Measurements from ENCODE around the gene ZNF417. TPM values are rescaled to one million over a fixed set of nuclear protein-coding genes. Genes with fewer than 3 reads are reported as not detected.

The ZNF417 gene
- total RNA-seq, 1 donor from 2014 or later, result 16.7 TPM

DNA sequence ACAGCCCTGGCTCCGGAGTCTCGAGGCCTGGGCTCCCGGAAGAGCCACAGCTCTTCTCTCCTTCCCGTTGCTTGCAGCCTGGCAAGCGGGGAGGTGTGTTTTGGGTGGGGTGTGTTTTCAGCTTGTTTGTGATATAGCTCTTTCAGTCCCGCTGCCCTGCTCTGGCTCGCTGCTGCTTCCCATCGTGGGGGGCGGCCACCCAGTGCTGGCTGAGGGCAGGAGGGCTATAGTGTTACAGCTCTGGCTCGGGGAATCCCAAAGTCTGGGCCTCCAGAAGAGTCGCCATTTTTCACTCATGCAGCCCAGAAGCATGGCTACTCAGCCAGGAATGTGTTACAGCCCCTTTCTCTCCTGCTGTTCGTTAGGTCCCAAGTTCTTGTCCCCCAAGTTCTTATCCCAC, 33.3 kb upstream of the ZNF417 start:
- TF ChIP-seq, protein P1, sequence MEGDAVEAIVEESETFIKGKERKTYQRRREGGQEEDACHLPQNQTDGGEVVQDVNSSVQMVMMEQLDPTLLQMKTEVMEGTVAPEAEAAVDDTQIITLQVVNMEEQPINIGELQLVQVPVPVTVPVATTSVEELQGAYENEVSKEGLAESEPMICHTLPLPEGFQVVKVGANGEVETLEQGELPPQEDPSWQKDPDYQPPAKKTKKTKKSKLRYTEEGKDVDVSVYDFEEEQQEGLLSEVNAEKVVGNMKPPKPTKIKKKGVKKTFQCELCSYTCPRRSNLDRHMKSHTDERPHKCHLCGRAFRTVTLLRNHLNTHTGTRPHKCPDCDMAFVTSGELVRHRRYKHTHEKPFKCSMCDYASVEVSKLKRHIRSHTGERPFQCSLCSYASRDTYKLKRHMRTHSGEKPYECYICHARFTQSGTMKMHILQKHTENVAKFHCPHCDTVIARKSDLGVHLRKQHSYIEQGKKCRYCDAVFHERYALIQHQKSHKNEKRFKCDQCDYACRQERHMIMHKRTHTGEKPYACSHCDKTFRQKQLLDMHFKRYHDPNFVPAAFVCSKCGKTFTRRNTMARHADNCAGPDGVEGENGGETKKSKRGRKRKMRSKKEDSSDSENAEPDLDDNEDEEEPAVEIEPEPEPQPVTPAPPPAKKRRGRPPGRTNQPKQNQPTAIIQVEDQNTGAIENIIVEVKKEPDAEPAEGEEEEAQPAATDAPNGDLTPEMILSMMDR (IDR thresholded peaks at IDR 0.05; ENCODE audit: unreplicated experiment), result no peak
- Mint-ChIP-seq H3K9me3 (ENCODE audit: unreplicated experiment) (peaks cover 39% of the 10 kb centered on the region), H3K4me1 (ENCODE audit: unreplicated experiment) (peaks cover 10% of the 10 kb centered on the region), H3K27ac (ENCODE audit: unreplicated experiment) (no peak overlapping the region), H3K27me3 (ENCODE audit: unreplicated experiment) (peaks cover 11% of the 10 kb centered on the region), H3K4me3 (ENCODE audit: unreplicated experiment) (no peak overlapping the region), H3K36me3 (ENCODE audit: low read depth, unreplicated experiment) (peaks cover 25% of the 10 kb centered on the region)
- DNase-seq (ENCODE audit: low spot score), result no peak

DNA sequence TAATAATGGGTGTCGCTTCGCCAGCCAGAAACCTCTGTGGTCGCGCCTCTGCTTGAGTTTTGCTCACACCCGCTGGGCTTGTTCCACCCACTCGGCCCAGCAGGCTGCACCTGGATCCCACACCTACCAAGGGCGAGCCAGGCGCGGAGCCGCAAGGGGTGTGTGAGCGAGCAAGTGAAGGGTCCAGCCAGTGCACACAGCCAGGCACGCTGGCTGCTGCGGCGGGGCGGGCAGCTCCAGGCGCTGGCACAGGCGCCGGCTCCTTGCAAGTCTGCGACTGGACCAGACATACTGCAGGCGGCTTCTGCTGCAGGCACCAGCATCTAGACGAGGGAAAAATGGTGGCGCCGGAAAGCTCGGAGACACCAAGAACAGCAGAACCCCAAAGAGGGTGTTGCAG, 32.9 kb upstream of the ZNF417 start:
- no peak for DNase-seq (ENCODE audit: low spot score)
- Mint-ChIP-seq H3K4me3 (ENCODE audit: unreplicated experiment) (no peak overlapping the region), H3K4me1 (ENCODE audit: unreplicated experiment) (peaks cover 10% of the 10 kb centered on the region), H3K27ac (ENCODE audit: unreplicated experiment) (no peak overlapping the region), H3K9me3 (ENCODE audit: unreplicated experiment) (peaks cover 36% of the 10 kb centered on the region), H3K27me3 (ENCODE audit: unreplicated experiment) (peaks cover 11% of the 10 kb centered on the region), H3K36me3 (ENCODE audit: low read depth, unreplicated experiment) (peaks cover 22% of the 10 kb centered on the region)
- TF ChIP-seq, protein P1 (IDR thresholded peaks at IDR 0.05; ENCODE audit: unreplicated experiment), result no peak

DNA sequence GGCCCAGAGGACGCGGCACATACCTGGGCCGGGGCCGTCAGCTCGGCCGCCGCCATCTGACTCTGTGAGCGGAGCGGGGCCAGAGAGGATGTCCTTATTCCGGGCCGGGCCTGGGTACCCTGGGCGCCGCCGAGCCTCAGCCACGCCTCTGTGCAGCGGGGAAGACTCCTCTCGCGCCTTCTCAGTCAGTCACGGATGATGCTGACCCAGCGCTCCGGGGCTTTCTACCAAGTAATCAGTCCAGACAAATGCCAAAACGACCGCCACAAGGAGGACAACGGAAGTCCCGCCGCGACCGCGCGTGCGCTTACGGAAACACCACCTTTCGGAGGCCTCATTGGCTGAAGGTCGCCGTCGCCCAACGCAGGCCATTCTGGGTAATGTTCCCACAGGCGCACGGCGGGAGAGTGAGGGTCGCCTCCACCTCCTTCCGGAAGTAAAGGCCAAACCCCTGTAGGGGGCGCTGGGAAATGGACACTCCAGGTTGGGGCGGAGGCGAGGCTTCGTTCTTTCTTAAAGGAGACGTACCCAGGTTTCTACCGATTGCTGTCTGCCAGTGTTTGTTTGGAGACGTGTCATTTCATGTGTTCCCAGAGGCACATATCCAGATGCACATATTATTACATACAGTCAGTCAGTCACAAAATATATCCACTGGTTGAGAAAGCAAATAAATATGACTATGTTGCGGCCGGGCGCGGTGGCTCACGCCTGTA, 31.2 kb upstream of the ZNF417 start, which contains the start of gene ZNF256:
ZNF256 (minus strand) TSS at position 288 of the 716 bp plus-strand sequence; CDS start at position 56, 232 bp downstream.
- TF ChIP-seq, protein P1 (IDR thresholded peaks at IDR 0.05; ENCODE audit: unreplicated experiment), result peak; percentile 71
- Mint-ChIP-seq H3K27ac (ENCODE audit: unreplicated experiment) (peak within 1 kb of the TSS; percentile 92), H3K36me3 (ENCODE audit: low read depth, unreplicated experiment) (peaks cover 39% of the 10 kb centered on the region), H3K27me3 (ENCODE audit: unreplicated experiment) (peaks cover 17% of the 10 kb centered on the region), H3K9me3 (ENCODE audit: unreplicated experiment) (peaks cover 25% of the 10 kb centered on the region), H3K4me1 (ENCODE audit: unreplicated experiment) (peaks cover 10% of the 10 kb centered on the region), H3K4me3 (ENCODE audit: unreplicated experiment) (peak within 1 kb of the TSS; percentile 95)
- peak; percentile 92 for DNase-seq (ENCODE audit: low spot score)

DNA sequence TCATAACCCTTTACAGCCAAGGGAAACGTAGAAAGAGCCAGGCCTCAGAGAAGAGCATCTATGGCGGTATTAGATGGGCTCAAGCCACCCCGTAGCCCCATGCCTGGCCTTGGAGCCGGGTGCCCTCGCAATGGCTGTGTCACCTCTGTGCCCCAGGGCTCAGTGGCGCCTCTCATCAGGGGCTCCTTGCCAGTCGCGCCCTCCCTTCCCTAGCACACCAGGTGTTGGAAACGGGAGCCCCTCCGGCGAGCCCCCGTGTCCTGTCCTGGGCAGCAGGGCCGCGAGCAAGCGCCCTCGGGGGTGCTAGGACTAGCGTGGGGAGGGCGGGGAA, 30.7 kb upstream of the ZNF417 start:
- H3K36me3 Mint-ChIP-seq (ENCODE audit: low read depth, unreplicated experiment), result peaks cover 44% of the 10 kb centered on the region
- peaks cover 17% of the 10 kb centered on the region for H3K27me3 Mint-ChIP-seq (ENCODE audit: unreplicated experiment)
- TF ChIP-seq, protein P1 (IDR thresholded peaks at IDR 0.05; ENCODE audit: unreplicated experiment), result no peak
- peak overlapping the region; percentile 95 for H3K4me3 Mint-ChIP-seq (ENCODE audit: unreplicated experiment)
- peaks cover 29% of the 10 kb centered on the region for H3K9me3 Mint-ChIP-seq (ENCODE audit: unreplicated experiment)
- H3K4me1 Mint-ChIP-seq (ENCODE audit: unreplicated experiment), result peaks cover 10% of the 10 kb centered on the region
- no peak overlapping the region for H3K27ac Mint-ChIP-seq (ENCODE audit: unreplicated experiment)
- no peak for DNase-seq (ENCODE audit: low spot score)

DNA sequence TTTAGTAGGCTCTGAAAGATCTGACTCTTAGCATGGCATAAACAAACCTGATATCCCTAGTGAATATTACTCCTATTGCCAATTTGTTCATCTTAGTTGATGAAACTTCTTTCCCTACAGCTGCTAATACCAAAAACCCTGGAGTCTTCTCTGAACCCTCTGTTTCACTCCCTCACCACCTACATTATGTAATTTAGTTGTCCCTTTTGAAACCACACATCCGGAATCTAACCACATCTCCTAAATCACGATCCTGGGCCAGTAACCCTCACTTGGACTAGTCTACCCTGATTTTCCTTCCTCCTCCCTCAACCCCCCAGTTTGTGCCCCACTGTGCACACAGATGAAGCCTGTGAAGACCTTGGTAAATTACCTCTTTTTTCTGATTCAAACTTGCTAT, 29.9 kb upstream of the ZNF417 start:
- peak overlapping the region; percentile 39 for H3K27ac Mint-ChIP-seq (ENCODE audit: unreplicated experiment)
- peaks cover 17% of the 10 kb centered on the region for H3K27me3 Mint-ChIP-seq (ENCODE audit: unreplicated experiment)
- H3K36me3 Mint-ChIP-seq (ENCODE audit: low read depth, unreplicated experiment), result peaks cover 52% of the 10 kb centered on the region
- H3K4me1 Mint-ChIP-seq (ENCODE audit: unreplicated experiment), result peaks cover 10% of the 10 kb centered on the region
- DNase-seq (ENCODE audit: low spot score), result no peak
- peaks cover 24% of the 10 kb centered on the region for H3K9me3 Mint-ChIP-seq (ENCODE audit: unreplicated experiment)
- H3K4me3 Mint-ChIP-seq (ENCODE audit: unreplicated experiment), result peak overlapping the region; percentile 88
- TF ChIP-seq, protein P1 (IDR thresholded peaks at IDR 0.05; ENCODE audit: unreplicated experiment), result no peak
